SK-N-SH treated with all-trans-retinoic acid at 6 μM for 48 hours (cell line): ENCODE results near the gene PAX5.

ENCODE experiments used
- ATAC-seq: fragments of 200-7000 bp; cut with Tn5 transposase; 3 replicates; pipeline ENCODE4 v1.9.1; 2020; ENCODE audit warnings: mild to moderate bottlenecking, moderate library complexity
- ARNTL ChIP-seq: fragments of 450-650 bp; formaldehyde crosslinking; IDR thresholded peaks from 2 replicates; pipeline ENCODE4 v1.5.0; 2020; ENCODE audit warnings: low read depth, mild to moderate bottlenecking, moderate library complexity, borderline replicate concordance
- BACH2 ChIP-seq: fragments of 250-450 bp; sonication (Bioruptor Pico); IDR thresholded peaks from 2 replicates; pipeline ENCODE4 v1.9.0; 2021; ENCODE audit warnings: mild to moderate bottlenecking, borderline replicate concordance
- CSDC2 ChIP-seq: fragments of 250-450 bp; sonication (Bioruptor Pico); IDR thresholded peaks from 2 replicates; pipeline ENCODE4 v1.5.0; 2020; ENCODE audit warnings: mild to moderate bottlenecking, moderate library complexity
- ESRRG ChIP-seq: fragments of 250-450 bp; sonication (Bioruptor Pico); IDR thresholded peaks from 2 replicates; pipeline ENCODE4 v1.6.1; 2021; ENCODE audit warnings: mild to moderate bottlenecking
- GLIS3 ChIP-seq: fragments of 250-450 bp; sonication (Bioruptor Pico); IDR thresholded peaks from 2 replicates; pipeline ENCODE4 v1.5.0; 2020; ENCODE audit warnings: mild to moderate bottlenecking, moderate library complexity
- ISL1 ChIP-seq: fragments of 250-450 bp; sonication (Bioruptor Pico); IDR thresholded peaks from 2 replicates; pipeline ENCODE4 v2.1.2; 2022; ENCODE audit warnings: mild to moderate bottlenecking, moderate library complexity
- OSR1 ChIP-seq: fragments of 250-450 bp; sonication (Bioruptor Pico); IDR thresholded peaks from 2 replicates; pipeline ENCODE4 v1.8.0; 2022; ENCODE audit warnings: moderate library complexity, mild to moderate bottlenecking, inconsistent platforms
- PPARA ChIP-seq: fragments of 250-450 bp; sonication (Bioruptor Pico); IDR thresholded peaks from 2 replicates; pipeline ENCODE4 v1.5.0; 2020; ENCODE audit warnings: mild to moderate bottlenecking, borderline replicate concordance
- RARB ChIP-seq: fragments of 250-450 bp; sonication (Bioruptor Pico); IDR thresholded peaks from 2 replicates; pipeline ENCODE4 v1.8.0; 2021; ENCODE audit warnings: mild to moderate bottlenecking, moderate library complexity
- TCF4 ChIP-seq: fragments of 250-450 bp; sonication (Bioruptor Pico); IDR thresholded peaks from 2 replicates; pipeline ENCODE4 v1.8.0; 2021; ENCODE audit warnings: mild to moderate bottlenecking, moderate library complexity, borderline replicate concordance
- TOX ChIP-seq: fragments of 250-450 bp; sonication (Bioruptor Pico); IDR thresholded peaks from 2 replicates; pipeline ENCODE4 v1.8.0; 2021; ENCODE audit warnings: mild to moderate bottlenecking, moderate library complexity, borderline replicate concordance
- ZC3H10 ChIP-seq: fragments of 250-450 bp; sonication (Bioruptor Pico); IDR thresholded peaks from 2 replicates; pipeline ENCODE4 v1.5.1; 2021; ENCODE audit warnings: mild to moderate bottlenecking, moderate library complexity
- ZFP3 ChIP-seq: fragments of 250-450 bp; sonication (Bioruptor Pico); IDR thresholded peaks from 2 replicates; pipeline ENCODE4 v1.5.0; 2020; ENCODE audit warnings: mild to moderate bottlenecking, moderate library complexity
- ZFP30 ChIP-seq: fragments of 450-650 bp; formaldehyde crosslinking; IDR thresholded peaks from 2 replicates; pipeline ENCODE4 v1.5.0; 2022; ENCODE audit warnings: mild to moderate bottlenecking, moderate library complexity
- ZNF565 ChIP-seq: fragments of 450-650 bp; formaldehyde crosslinking; conservative IDR thresholded peaks from 2 replicates; pipeline ENCODE4 v1.5.0; 2020; ENCODE audit warnings: low read depth, mild to moderate bottlenecking, moderate library complexity
- ZNF70 ChIP-seq: fragments of 450-650 bp; formaldehyde crosslinking; IDR thresholded peaks from 2 replicates; pipeline ENCODE4 v1.5.0; 2020; ENCODE audit warnings: mild to moderate bottlenecking, moderate library complexity
- TF ChIP-seq, protein P1 (sequence below): fragments of 250-450 bp; sonication (Bioruptor Pico); IDR thresholded peaks from 2 replicates; pipeline ENCODE4 v1.8.0; 2021; ENCODE audit warnings: low read depth, mild to moderate bottlenecking, moderate library complexity, borderline replicate concordance
- TF ChIP-seq, protein P2 (sequence below): fragments of 250-450 bp; sonication (Bioruptor Pico); IDR thresholded peaks from 2 replicates; pipeline ENCODE4 v1.8.0; 2020; ENCODE audit warnings: mild to moderate bottlenecking, moderate library complexity, borderline replicate concordance
- TF ChIP-seq, protein P3 (sequence below): fragments of 250-450 bp; sonication (Bioruptor Pico); IDR thresholded peaks from 2 replicates; pipeline ENCODE4 v1.5.1; 2021; ENCODE audit warnings: mild to moderate bottlenecking, moderate library complexity
- TF ChIP-seq, protein P4 (sequence below): fragments of 250-450 bp; sonication (Bioruptor Pico); IDR thresholded peaks from 2 replicates; pipeline ENCODE4 v1.5.1; 2020; ENCODE audit warnings: low read depth, mild to moderate bottlenecking, moderate library complexity
- TF ChIP-seq, protein P5 (sequence below): fragments of 250-450 bp; sonication (Bioruptor Pico); IDR thresholded peaks from 2 replicates; pipeline ENCODE4 v1.5.0; 2020; ENCODE audit warnings: mild to moderate bottlenecking, moderate library complexity

Gene PAX5

DNA sequence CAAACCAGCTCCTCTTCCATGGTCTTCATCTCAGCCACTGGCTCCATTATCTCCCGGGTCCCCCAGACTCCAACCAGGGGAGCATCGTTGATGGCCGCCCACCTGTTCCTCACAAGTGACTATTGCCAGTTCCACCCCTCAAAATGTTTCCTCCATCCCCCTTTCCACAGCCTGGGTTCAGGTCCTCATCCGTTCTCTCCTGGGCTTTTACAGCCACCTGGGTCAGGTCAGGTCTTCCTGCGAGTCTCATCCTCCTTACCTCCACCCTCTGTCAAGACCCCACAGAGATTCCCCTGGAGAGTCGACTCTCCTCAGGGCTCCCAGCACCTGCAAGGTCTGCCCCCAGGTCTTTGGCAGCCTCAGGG, 133.2 kb downstream of the PAX5 start:
- ATAC-seq, result no peak
- TF ChIP-seq ZNF70 (no peak), ZFP3 (CRISPR knock-in tag) (no peak), ZFP30 (no peak), ARNTL (CRISPR knock-in tag) (no peak), ZNF565 (CRISPR knock-in tag) (no peak), RARB (no peak), PPARA (CRISPR knock-in tag) (no peak), ZC3H10 (CRISPR knock-in tag) (no peak)
- TF ChIP-seq, protein P1, sequence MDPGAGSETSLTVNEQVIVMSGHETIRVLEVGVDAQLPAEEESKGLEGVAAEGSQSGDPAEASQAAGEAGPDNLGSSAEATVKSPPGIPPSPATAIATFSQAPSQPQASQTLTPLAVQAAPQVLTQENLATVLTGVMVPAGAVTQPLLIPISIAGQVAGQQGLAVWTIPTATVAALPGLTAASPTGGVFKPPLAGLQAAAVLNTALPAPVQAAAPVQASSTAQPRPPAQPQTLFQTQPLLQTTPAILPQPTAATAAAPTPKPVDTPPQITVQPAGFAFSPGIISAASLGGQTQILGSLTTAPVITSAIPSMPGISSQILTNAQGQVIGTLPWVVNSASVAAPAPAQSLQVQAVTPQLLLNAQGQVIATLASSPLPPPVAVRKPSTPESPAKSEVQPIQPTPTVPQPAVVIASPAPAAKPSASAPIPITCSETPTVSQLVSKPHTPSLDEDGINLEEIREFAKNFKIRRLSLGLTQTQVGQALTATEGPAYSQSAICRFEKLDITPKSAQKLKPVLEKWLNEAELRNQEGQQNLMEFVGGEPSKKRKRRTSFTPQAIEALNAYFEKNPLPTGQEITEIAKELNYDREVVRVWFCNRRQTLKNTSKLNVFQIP (CRISPR knock-in tag), result no peak
- TF ChIP-seq, protein P2, sequence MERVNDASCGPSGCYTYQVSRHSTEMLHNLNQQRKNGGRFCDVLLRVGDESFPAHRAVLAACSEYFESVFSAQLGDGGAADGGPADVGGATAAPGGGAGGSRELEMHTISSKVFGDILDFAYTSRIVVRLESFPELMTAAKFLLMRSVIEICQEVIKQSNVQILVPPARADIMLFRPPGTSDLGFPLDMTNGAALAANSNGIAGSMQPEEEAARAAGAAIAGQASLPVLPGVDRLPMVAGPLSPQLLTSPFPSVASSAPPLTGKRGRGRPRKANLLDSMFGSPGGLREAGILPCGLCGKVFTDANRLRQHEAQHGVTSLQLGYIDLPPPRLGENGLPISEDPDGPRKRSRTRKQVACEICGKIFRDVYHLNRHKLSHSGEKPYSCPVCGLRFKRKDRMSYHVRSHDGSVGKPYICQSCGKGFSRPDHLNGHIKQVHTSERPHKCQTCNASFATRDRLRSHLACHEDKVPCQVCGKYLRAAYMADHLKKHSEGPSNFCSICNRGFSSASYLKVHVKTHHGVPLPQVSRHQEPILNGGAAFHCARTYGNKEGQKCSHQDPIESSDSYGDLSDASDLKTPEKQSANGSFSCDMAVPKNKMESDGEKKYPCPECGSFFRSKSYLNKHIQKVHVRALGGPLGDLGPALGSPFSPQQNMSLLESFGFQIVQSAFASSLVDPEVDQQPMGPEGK (CRISPR knock-in tag), result no peak
- TF ChIP-seq, protein P3, sequence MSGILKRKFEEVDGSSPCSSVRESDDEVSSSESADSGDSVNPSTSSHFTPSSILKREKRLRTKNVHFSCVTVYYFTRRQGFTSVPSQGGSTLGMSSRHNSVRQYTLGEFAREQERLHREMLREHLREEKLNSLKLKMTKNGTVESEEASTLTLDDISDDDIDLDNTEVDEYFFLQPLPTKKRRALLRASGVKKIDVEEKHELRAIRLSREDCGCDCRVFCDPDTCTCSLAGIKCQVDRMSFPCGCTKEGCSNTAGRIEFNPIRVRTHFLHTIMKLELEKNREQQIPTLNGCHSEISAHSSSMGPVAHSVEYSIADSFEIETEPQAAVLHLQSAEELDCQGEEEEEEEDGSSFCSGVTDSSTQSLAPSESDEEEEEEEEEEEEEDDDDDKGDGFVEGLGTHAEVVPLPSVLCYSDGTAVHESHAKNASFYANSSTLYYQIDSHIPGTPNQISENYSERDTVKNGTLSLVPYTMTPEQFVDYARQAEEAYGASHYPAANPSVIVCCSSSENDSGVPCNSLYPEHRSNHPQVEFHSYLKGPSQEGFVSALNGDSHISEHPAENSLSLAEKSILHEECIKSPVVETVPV (CRISPR knock-in tag), result no peak
- TF ChIP-seq, protein P4, sequence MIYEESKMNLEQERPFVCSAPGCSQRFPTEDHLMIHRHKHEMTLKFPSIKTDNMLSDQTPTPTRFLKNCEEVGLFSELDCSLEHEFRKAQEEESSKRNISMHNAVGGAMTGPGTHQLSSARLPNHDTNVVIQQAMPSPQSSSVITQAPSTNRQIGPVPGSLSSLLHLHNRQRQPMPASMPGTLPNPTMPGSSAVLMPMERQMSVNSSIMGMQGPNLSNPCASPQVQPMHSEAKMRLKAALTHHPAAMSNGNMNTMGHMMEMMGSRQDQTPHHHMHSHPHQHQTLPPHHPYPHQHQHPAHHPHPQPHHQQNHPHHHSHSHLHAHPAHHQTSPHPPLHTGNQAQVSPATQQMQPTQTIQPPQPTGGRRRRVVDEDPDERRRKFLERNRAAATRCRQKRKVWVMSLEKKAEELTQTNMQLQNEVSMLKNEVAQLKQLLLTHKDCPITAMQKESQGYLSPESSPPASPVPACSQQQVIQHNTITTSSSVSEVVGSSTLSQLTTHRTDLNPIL (CRISPR knock-in tag), result no peak

DNA sequence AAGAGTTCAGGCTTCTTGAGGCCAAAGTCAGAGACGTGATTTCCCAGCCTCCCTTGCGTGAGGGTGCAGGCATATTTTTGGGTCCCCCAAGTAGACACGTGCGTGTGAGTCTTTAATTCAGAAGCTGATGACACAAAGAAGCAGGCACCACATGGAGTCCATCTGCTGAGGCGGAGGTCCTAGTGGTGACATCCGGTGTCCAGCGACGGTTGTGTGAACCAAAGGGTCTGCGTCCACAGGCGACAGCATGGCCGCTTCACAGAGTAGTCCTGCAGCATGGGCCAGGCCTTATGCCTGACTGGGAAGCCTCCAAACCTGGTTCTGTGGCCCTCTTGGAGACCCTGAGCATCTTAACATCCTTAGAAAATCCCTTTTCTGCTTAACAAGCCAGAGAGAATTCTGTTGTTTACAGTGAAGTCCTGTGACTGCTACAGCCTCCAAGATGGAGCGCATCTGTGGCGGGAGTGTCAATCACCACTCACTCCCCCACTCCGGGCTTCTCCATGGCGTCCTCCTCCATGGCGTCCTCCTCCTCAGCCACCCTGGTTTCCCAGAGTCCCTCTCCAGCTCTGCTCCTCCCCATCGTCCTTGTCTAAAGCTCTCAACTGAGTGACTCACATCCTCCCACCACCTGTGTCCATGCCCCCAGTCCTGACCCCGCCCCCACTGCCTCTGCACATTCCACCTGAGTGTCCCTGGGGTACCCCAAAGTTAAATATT, 133.8 kb downstream of the PAX5 start:
- ATAC-seq, result no peak
- no peak for TF ChIP-seq CSDC2 (CRISPR knock-in tag)
- no peak for TF ChIP-seq ESRRG (CRISPR knock-in tag)
- no peak for TF ChIP-seq GLIS3 (CRISPR knock-in tag)
- TF ChIP-seq PPARA (CRISPR knock-in tag), result no peak
- TF ChIP-seq RARB, result no peak
- no peak for TF ChIP-seq TOX (CRISPR knock-in tag)
- TF ChIP-seq ARNTL (CRISPR knock-in tag), result no peak
- TF ChIP-seq, all 23 proteins: peak for 0

DNA sequence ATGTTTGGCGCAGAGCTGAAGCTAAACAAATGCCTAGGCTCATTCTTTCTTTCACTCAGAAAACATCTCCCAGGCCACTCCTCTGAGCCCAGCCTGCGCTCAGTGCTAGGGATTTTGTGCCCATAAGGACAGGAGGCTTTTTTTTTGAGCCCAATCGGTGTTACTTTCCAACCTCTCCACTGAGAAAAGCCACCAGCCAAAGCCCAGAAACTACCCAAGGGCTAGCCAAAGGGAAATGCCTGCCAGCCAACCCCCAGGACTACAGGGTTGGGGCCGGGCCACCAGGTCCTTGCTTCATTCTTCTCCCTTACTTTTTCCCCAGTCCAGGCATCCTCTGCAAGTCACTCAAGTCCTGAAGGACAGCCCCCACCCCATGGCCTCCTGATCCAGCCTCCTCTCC, 134.7 kb downstream of the PAX5 start:
- no peak for ATAC-seq
- TF ChIP-seq ZFP30, result no peak
- no peak for TF ChIP-seq ZNF70
- no peak for TF ChIP-seq TOX (CRISPR knock-in tag)
- no peak for TF ChIP-seq TCF4 (CRISPR knock-in tag)
- TF ChIP-seq, protein P5, sequence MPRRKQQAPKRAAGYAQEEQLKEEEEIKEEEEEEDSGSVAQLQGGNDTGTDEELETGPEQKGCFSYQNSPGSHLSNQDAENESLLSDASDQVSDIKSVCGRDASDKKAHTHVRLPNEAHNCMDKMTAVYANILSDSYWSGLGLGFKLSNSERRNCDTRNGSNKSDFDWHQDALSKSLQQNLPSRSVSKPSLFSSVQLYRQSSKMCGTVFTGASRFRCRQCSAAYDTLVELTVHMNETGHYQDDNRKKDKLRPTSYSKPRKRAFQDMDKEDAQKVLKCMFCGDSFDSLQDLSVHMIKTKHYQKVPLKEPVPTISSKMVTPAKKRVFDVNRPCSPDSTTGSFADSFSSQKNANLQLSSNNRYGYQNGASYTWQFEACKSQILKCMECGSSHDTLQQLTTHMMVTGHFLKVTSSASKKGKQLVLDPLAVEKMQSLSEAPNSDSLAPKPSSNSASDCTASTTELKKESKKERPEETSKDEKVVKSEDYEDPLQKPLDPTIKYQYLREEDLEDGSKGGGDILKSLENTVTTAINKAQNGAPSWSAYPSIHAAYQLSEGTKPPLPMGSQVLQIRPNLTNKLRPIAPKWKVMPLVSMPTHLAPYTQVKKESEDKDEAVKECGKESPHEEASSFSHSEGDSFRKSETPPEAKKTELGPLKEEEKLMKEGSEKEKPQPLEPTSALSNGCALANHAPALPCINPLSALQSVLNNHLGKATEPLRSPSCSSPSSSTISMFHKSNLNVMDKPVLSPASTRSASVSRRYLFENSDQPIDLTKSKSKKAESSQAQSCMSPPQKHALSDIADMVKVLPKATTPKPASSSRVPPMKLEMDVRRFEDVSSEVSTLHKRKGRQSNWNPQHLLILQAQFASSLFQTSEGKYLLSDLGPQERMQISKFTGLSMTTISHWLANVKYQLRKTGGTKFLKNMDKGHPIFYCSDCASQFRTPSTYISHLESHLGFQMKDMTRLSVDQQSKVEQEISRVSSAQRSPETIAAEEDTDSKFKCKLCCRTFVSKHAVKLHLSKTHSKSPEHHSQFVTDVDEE, result no peak
- TF ChIP-seq OSR1 (CRISPR knock-in tag), result no peak
- no peak for TF ChIP-seq ZC3H10 (CRISPR knock-in tag)
- no peak for TF ChIP-seq BACH2 (CRISPR knock-in tag)
- no peak for TF ChIP-seq ISL1 (CRISPR knock-in tag)
- TF ChIP-seq, protein P2 (CRISPR knock-in tag), result no peak
- TF ChIP-seq, protein P3 (CRISPR knock-in tag), result no peak
- TF ChIP-seq, protein P4 (CRISPR knock-in tag), result no peak
- TF ChIP-seq GLIS3 (CRISPR knock-in tag), result no peak
